ENCODE data around the gene FUT3. TPM values are rescaled to one million over a fixed set of nuclear protein-coding genes. Genes with fewer than 3 reads are reported as not detected.

FUT3 gene
- total RNA-seq, 1 experiment from 2014 or later: 15.6 TPM

GRCh38 chr19:5827891-5828660, 23.2 kb downstream of the FUT3 start:
- peak; percentile 77 for DNase-seq
- CTCF ChIA-PET: interaction anchor here (0.6 to 1.3 kb wide), 2 partner anchors 24 to 159 kb away, joined by 3 to 7 read pairs; no protein-coding TSS in a partner anchor
- H3K4me1 Mint-ChIP-seq (ENCODE audit: low read depth, unreplicated experiment): peaks cover 2% of the 10 kb centered on the region
- H3K27ac Mint-ChIP-seq (ENCODE audit: unreplicated experiment): no peak overlapping the region
- intact Hi-C loops (cut with micrococcal nuclease; ENCODE audit: unreplicated experiment): no loop called here
- no TSS peak for BruUV-seq (replicated peaks)
- H3K9me3 Mint-ChIP-seq (ENCODE audit: low read depth, unreplicated experiment): no peaks in the 10 kb centered on the region
- no peak for TF ChIP-seq CTCF (IDR thresholded peaks at IDR 0.05; ENCODE audit: unreplicated experiment)
- peaks cover 12% of the 10 kb centered on the region for H3K36me3 Mint-ChIP-seq (ENCODE audit: insufficient read depth, unreplicated experiment)
- H3K27me3 Mint-ChIP-seq (ENCODE audit: unreplicated experiment): no peaks in the 10 kb centered on the region
- peak overlapping the region; percentile 72 for H3K4me3 Mint-ChIP-seq (ENCODE audit: low read depth, unreplicated experiment)

GRCh38 chr19:5827342-5827890, 23.8 kb downstream of the FUT3 start:
- no peaks in the 10 kb centered on the region for H3K27me3 Mint-ChIP-seq (ENCODE audit: unreplicated experiment)
- TF ChIP-seq CTCF (IDR thresholded peaks at IDR 0.05; ENCODE audit: unreplicated experiment): no peak
- no peak for DNase-seq
- CTCF ChIA-PET: interaction anchor here (0.6 to 1.3 kb wide), 2 partner anchors 23 to 160 kb away, joined by 3 to 7 read pairs; no protein-coding TSS in a partner anchor
- peak overlapping the region; percentile 72 for H3K4me3 Mint-ChIP-seq (ENCODE audit: low read depth, unreplicated experiment)
- peaks cover 8% of the 10 kb centered on the region for H3K4me1 Mint-ChIP-seq (ENCODE audit: low read depth, unreplicated experiment)
- no TSS peak for BruUV-seq (replicated peaks)
- intact Hi-C loops (cut with micrococcal nuclease; ENCODE audit: unreplicated experiment): no loop called here
- peaks cover 12% of the 10 kb centered on the region for H3K36me3 Mint-ChIP-seq (ENCODE audit: insufficient read depth, unreplicated experiment)
- no peak overlapping the region for H3K27ac Mint-ChIP-seq (ENCODE audit: unreplicated experiment)
- H3K9me3 Mint-ChIP-seq (ENCODE audit: low read depth, unreplicated experiment): no peaks in the 10 kb centered on the region

GRCh38 chr19:5826531-5827341, 24.5 kb downstream of the FUT3 start:
- CTCF ChIA-PET: no interaction called here
- H3K27ac Mint-ChIP-seq (ENCODE audit: unreplicated experiment): no peak overlapping the region
- DNase-seq: peak; percentile 58
- H3K36me3 Mint-ChIP-seq (ENCODE audit: insufficient read depth, unreplicated experiment): peaks cover 12% of the 10 kb centered on the region
- no peaks in the 10 kb centered on the region for H3K9me3 Mint-ChIP-seq (ENCODE audit: low read depth, unreplicated experiment)
- TF ChIP-seq CTCF (IDR thresholded peaks at IDR 0.05; ENCODE audit: unreplicated experiment): no peak
- no peaks in the 10 kb centered on the region for H3K27me3 Mint-ChIP-seq (ENCODE audit: unreplicated experiment)
- intact Hi-C loops (cut with micrococcal nuclease; ENCODE audit: unreplicated experiment): no loop called here
- H3K4me3 Mint-ChIP-seq (ENCODE audit: low read depth, unreplicated experiment): peak overlapping the region; percentile 14
- peaks cover 9% of the 10 kb centered on the region for H3K4me1 Mint-ChIP-seq (ENCODE audit: low read depth, unreplicated experiment)
- BruUV-seq (replicated peaks): no TSS peak

- peaks cover 9% of the 10 kb centered on the region for H3K4me1 Mint-ChIP-seq (ENCODE audit: low read depth, unreplicated experiment)
- CTCF ChIA-PET: no interaction called here
- no peak overlapping the region for H3K27ac Mint-ChIP-seq (ENCODE audit: unreplicated experiment)
- no TSS peak for BruUV-seq (replicated peaks)
- H3K36me3 Mint-ChIP-seq (ENCODE audit: insufficient read depth, unreplicated experiment): peaks cover 17% of the 10 kb centered on the region
- H3K4me3 Mint-ChIP-seq (ENCODE audit: low read depth, unreplicated experiment): no peak overlapping the region
- no peak for TF ChIP-seq CTCF (IDR thresholded peaks at IDR 0.05; ENCODE audit: unreplicated experiment)
- H3K27me3 Mint-ChIP-seq (ENCODE audit: unreplicated experiment): no peaks in the 10 kb centered on the region
- DNase-seq: no peak
- intact Hi-C loops (cut with micrococcal nuclease; ENCODE audit: unreplicated experiment): no loop called here
- no peaks in the 10 kb centered on the region for H3K9me3 Mint-ChIP-seq (ENCODE audit: low read depth, unreplicated experiment)
Measured at GRCh38 chr19:5825178-5825577, 26.1 kb downstream of the FUT3 start.
